GM12875 (cell line): ENCODE data around the gene ATP11A.
A peak's percentile ranks its signal among the peaks of the same experiment; 100 is the strongest.

Experiments
- H3K4me3 ChIP-seq: one replicate; pipeline ENCODE4 v1.5.1; 2011; ENCODE audit warnings: low read depth, low read length, control low read depth
- TF ChIP-seq, protein P1 (sequence below): IDR thresholded peaks from 2 replicates; pipeline ENCODE4 v1.5.1; 2011; ENCODE audit warnings: low read depth, mild to moderate bottlenecking, control low read depth, inconsistent platforms, low read length, moderate library complexity, borderline replicate concordance; ENCODE audit not compliant: insufficient read depth

ATP11A gene

GRCh38 chr13:112764864-112765561 is 75.2 kb downstream of the ATP11A start:
- TF ChIP-seq, protein P1, sequence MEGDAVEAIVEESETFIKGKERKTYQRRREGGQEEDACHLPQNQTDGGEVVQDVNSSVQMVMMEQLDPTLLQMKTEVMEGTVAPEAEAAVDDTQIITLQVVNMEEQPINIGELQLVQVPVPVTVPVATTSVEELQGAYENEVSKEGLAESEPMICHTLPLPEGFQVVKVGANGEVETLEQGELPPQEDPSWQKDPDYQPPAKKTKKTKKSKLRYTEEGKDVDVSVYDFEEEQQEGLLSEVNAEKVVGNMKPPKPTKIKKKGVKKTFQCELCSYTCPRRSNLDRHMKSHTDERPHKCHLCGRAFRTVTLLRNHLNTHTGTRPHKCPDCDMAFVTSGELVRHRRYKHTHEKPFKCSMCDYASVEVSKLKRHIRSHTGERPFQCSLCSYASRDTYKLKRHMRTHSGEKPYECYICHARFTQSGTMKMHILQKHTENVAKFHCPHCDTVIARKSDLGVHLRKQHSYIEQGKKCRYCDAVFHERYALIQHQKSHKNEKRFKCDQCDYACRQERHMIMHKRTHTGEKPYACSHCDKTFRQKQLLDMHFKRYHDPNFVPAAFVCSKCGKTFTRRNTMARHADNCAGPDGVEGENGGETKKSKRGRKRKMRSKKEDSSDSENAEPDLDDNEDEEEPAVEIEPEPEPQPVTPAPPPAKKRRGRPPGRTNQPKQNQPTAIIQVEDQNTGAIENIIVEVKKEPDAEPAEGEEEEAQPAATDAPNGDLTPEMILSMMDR: no peak
- no peak overlapping the region for H3K4me3 ChIP-seq

DNA sequence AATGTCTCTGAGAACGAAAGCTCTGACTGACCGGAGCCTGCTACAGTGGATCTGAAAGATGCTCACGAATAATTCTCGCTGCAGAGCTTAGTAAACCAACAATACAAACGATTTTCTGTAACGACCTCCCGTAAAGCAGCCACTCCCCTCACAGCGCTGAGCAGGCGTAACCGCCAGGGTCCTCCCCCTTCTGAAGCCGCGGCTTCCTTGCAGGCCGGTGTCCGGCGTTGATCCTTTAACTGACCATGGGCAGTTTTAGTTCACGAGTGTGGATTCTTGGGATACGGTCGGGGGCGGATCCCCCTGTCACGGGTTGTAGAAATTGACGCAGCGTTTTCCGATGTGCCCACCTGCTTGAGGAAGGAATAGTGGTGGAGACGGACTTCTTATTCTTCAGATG is 75.9 kb downstream of the ATP11A start:
- TF ChIP-seq, protein P1: no peak
- no peak overlapping the region for H3K4me3 ChIP-seq

DNA sequence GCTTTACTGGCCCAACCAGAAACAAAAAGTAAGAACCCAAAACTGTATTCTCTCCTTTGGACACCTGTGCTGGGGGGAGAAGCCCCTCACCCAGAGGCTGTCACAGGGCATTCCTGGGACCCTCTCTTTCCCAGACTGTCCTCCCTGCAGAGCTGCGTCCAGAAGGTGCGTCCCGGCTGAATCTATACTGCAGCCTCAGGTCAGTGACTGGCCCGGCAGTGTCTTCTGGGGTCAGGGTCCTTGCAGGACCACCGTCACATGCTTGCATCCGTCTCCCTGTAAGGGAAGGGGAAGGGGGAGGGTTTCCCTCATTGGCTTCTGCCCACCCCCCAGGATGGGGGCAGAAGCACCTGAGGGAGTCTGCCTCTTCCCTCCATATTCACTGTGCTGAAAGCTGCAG is 76.5 kb downstream of the ATP11A start:
- TF ChIP-seq, protein P1: no peak
- H3K4me3 ChIP-seq: no peak overlapping the region

GRCh38 chr13:112767506-112768471 is 78.0 kb downstream of the ATP11A start:
- H3K4me3 ChIP-seq: peak overlapping the region; percentile 38
- TF ChIP-seq, protein P1: no peak

DNA sequence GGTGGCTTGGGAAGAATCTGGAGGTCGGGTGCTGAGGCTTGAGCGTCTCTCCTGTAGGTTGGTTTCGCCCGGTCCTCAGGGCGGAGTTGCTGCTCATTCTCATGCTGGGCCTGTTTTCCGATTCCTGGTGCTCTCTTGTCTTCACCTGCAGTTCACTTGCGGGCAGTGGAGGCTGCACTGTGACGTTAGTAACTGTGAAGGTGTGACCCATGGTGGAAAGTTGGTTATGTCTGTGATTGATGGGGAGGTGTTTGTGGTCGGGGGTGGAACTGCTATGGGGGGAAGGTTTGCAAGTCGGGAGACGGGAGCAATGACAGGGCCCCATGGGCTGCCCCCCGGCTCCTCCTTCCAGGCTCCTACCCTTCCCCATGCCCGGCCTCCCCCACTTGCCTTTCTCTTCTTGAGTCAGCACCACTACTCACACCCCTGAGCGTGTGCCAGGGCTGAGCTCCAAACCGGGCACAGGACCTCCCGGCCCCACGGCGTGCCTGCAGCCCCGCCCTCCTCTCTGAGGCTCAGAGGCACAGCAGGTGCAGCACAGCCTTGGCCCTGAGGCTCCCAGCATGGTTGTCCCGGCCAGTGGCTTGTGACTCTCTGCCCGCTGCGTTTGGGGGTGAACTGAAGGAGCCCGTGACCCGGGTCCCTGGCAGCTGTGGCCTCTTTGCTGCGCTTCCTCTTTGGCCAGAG is 79.1 kb downstream of the ATP11A start:
- H3K4me3 ChIP-seq: no peak overlapping the region

DNA sequence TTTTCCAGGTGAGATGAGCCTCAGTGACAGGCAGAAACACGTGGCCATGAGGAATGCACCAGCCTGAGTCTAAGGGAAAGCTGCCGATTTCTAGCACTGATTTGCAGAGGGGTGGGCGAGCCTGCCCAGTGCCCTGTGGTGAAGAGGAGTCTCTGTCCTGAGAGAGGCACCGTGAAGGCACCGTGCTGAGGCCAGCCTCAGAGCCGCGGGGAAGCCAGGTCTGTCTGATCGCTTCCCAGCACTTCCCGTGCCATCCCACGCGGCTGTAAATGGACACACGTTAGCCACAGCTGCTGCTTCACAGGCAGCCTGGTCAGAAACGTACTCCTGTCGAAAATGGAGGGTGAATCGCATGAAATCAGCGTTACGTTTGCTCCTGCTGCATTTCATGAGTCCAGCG is 79.8 kb downstream of the ATP11A start:
- TF ChIP-seq, protein P1: no peak
- H3K4me3 ChIP-seq: no peak overlapping the region

More for the DNA sequence above, 79.1 kb downstream of the ATP11A start:
- TF ChIP-seq, protein P1: no peak
